PC-3 (cell line): ENCODE results near the gene PDZD7. TPM values are rescaled to one million over a fixed set of nuclear protein-coding genes. Genes with fewer than 3 reads are reported as not detected.

Source experiments
- ATAC-seq: fragments of 200-7000 bp; cut with Tn5 transposase; 2 replicates; pipeline ENCODE4 v1.9.1; 2020; ENCODE audit warnings: mild to moderate bottlenecking, moderate library complexity
- BruUV-seq: library from RNA; stranded (reverse); fragments of 400-500 nt; replicated peaks from 2 replicates; lab custom pipeline; 2021; lab: Mats Ljungman, UMichigan
- CTCF ChIA-PET: fragments of 300-600 bp; sonication (Branson Sonifier 250); formaldehyde crosslinking; loops from one replicate; lab custom pipeline; 2022; ENCODE audit warnings: antibody characterized with exemption; lab: Charles Lee
- POLR2A ChIA-PET: fragments of 300-600 bp; sonication (Branson Sonifier 250); formaldehyde crosslinking; loops from one replicate; lab custom pipeline; 2022; ENCODE audit warnings: antibody characterized with exemption; ENCODE audit not compliant: unreplicated experiment; lab: Charles Lee
- DNase-seq: peaks from one replicate; pipeline ENCODE4 v3.0.0-alpha.2; 2015
- H2AFZ ChIP-seq: fragments of 300-600 bp; sonication (generic); 2 replicates; pipeline ENCODE4 v1.6.0; 2016; ENCODE audit warnings: antibody characterized with exemption, low read length
- H3F3A ChIP-seq: fragments of 300-600 bp; sonication (generic); one replicate; pipeline ENCODE4 v1.6.0; 2017; ENCODE audit warnings: antibody characterized with exemption, low read length, control low read depth, mild to moderate bottlenecking; ENCODE audit not compliant: unreplicated experiment
- H3K27ac ChIP-seq: fragments of 300-600 bp; sonication (generic); 2 replicates; pipeline ENCODE4 v1.5.1; 2016; ENCODE audit warnings: mild to moderate bottlenecking, low read length
- H3K27me3 ChIP-seq: fragments of 300-600 bp; sonication (generic); 2 replicates; pipeline ENCODE4 v1.6.1; 2016; ENCODE audit warnings: low read length, mixed read lengths
- H3K36me3 ChIP-seq: fragments of 300-600 bp; sonication (generic); 2 replicates; pipeline ENCODE4 v1.6.1; 2016; ENCODE audit warnings: low read depth, mixed run types, low read length, mixed read lengths
- H3K4me1 ChIP-seq: fragments of 300-600 bp; sonication (generic); 2 replicates; pipeline ENCODE4 v1.5.1; 2016; ENCODE audit warnings: low read length; ENCODE audit not compliant: insufficient read depth
- H3K4me2 ChIP-seq: fragments of 300-600 bp; sonication (generic); 2 replicates; pipeline ENCODE4 v1.6.0; 2016; ENCODE audit warnings: low read length
- H3K4me3 ChIP-seq: fragments of 300-600 bp; sonication (generic); 2 replicates; pipeline ENCODE4 v1.5.1; 2016; ENCODE audit warnings: mild to moderate bottlenecking, low read length, mixed read lengths
- H3K79me2 ChIP-seq: fragments of 300-600 bp; sonication (generic); 2 replicates; pipeline ENCODE4 v1.6.1; 2017; ENCODE audit warnings: low read length, mixed read lengths
- H3K9ac ChIP-seq: fragments of 300-600 bp; sonication (generic); 2 replicates; pipeline ENCODE4 v1.6.0; 2016; ENCODE audit warnings: mild to moderate bottlenecking, low read length
- H3K9me2 ChIP-seq: fragments of 300-600 bp; sonication (generic); replicated peaks from 2 replicates; pipeline ENCODE4 v1.6.1; 2016; ENCODE audit warnings: mixed run types, low read length, mixed read lengths
- H3K9me3 ChIP-seq: fragments of 300-600 bp; sonication (generic); 2 replicates; pipeline ENCODE4 v1.6.1; 2016; ENCODE audit warnings: low read length, mixed read lengths
- H4K20me1 ChIP-seq: fragments of 300-600 bp; sonication (generic); 2 replicates; pipeline ENCODE4 v1.6.1; 2016; ENCODE audit warnings: low read length, mixed read lengths
- EZH2 ChIP-seq: fragments of 300-600 bp; sonication (generic); IDR thresholded peaks from one replicate; pipeline ENCODE4 v1.6.1; 2017; ENCODE audit warnings: antibody characterized with exemption, mild to moderate bottlenecking, low read length; ENCODE audit not compliant: unreplicated experiment
- EZH2phosphoT487 ChIP-seq: fragments of 300-600 bp; sonication (generic); IDR thresholded peaks from 2 replicates; pipeline ENCODE4 v1.6.1; 2018; ENCODE audit warnings: mild to moderate bottlenecking, antibody characterized with exemption, low read length, borderline replicate concordance
- intact Hi-C: fragments of 100-400 bp; cut with micrococcal nuclease; formaldehyde crosslinking; loops from 2 replicates; pipeline ENCODE4 v1.9.0; 2023
- total RNA-seq: library from RNA; depleted of rRNA; stranded (reverse); fragments of >200 nt; gene quantifications from 2 replicates; pipeline ENCODE4 v1.2.3, GENCODE V29; 2014
- TF ChIP-seq, protein P1 (sequence below): fragments of 300-600 bp; sonication (generic); conservative IDR thresholded peaks from 2 replicates; pipeline ENCODE4 v1.5.1; 2017; ENCODE audit warnings: antibody characterized with exemption, low read depth, mild to moderate bottlenecking, low read length

Gene PDZD7
- total RNA-seq, 1 experiment from 2014 or later: 2.8 TPM

DNA sequence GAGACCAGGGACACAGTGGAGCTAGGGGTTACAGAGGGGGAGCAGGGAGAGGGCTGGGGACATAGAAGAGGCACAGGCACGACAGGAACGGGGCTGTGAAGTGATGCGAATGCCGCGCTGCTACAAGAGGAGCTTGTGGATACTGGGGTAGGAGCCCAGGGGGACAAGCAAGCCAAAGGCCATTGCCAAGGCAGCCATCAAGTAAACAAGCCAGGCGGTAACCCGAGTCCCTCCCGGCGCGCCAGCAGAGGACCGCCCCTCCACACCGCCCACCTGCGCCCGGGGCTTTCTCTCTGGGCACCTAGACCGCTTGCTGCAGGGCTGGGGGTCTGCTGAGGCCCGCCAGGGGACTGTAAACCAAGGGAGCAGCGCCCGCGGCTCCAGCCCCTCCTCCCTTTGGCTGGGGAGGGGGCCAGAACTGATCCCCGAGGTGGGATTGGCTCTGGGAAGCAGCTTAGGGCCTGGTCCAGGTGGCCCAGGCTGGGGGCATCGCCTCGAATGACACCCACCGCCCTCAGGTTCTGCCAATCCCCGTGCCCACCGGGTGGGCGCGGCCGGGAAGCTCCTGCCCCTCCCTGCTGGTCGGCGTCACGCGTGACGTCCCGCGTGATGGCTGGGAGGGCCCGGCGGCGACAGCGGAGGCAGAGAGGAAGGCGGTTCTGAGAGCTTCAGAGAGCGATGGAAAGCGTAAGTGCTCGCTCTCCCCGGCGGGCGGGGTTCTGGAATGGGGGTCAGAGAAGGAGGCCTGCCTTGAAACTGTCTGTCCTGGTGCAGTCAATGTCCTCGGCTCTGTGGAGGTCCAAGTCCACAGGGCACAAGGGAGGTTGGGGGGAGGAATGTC lies 1.1 kb upstream of the PDZD7 start:
- H3K27ac ChIP-seq: peak overlapping the region; percentile 95
- no peaks in the 10 kb centered on the region for H3F3A ChIP-seq
- H3K4me3 ChIP-seq: peak overlapping the region; percentile 83
- no peaks in the 10 kb centered on the region for H3K27me3 ChIP-seq
- ATAC-seq (peak; percentile 40), DNase-seq (peak; percentile 48)
- peaks cover 5% of the 10 kb centered on the region; the same call in 1 of the 2 replicates for H3K36me3 ChIP-seq
- ChIA-PET CTCF (interaction anchor here (0.5 kb wide), 1 partner anchor 537 kb away, joined by 3 read pairs; no protein-coding TSS in a partner anchor), POLR2A (interaction anchor here (0.6 to 0.7 kb wide), 2 partner anchors 11 to 1304 kb away, joined by 3 to 6 read pairs; no protein-coding TSS in a partner anchor)
- no peaks in the 10 kb centered on the region for H3K9me2 ChIP-seq
- no peaks in the 10 kb centered on the region for H4K20me1 ChIP-seq
- H3K4me2 ChIP-seq: peak overlapping the region; percentile 96
- BruUV-seq: no TSS peak
- H2AFZ ChIP-seq: peak overlapping the region; percentile 80
- peaks cover 16% of the 10 kb centered on the region for H3K79me2 ChIP-seq
- TF ChIP-seq EZH2: no peak
- TF ChIP-seq, protein P1, sequence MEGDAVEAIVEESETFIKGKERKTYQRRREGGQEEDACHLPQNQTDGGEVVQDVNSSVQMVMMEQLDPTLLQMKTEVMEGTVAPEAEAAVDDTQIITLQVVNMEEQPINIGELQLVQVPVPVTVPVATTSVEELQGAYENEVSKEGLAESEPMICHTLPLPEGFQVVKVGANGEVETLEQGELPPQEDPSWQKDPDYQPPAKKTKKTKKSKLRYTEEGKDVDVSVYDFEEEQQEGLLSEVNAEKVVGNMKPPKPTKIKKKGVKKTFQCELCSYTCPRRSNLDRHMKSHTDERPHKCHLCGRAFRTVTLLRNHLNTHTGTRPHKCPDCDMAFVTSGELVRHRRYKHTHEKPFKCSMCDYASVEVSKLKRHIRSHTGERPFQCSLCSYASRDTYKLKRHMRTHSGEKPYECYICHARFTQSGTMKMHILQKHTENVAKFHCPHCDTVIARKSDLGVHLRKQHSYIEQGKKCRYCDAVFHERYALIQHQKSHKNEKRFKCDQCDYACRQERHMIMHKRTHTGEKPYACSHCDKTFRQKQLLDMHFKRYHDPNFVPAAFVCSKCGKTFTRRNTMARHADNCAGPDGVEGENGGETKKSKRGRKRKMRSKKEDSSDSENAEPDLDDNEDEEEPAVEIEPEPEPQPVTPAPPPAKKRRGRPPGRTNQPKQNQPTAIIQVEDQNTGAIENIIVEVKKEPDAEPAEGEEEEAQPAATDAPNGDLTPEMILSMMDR: no peak
- no peak for TF ChIP-seq EZH2phosphoT487
- H3K9ac ChIP-seq: peak overlapping the region; percentile 85
- H3K4me1 ChIP-seq: peaks cover 8% of the 10 kb centered on the region
- intact Hi-C loops: no loop called here
- no peaks in the 10 kb centered on the region for H3K9me3 ChIP-seq

DNA sequence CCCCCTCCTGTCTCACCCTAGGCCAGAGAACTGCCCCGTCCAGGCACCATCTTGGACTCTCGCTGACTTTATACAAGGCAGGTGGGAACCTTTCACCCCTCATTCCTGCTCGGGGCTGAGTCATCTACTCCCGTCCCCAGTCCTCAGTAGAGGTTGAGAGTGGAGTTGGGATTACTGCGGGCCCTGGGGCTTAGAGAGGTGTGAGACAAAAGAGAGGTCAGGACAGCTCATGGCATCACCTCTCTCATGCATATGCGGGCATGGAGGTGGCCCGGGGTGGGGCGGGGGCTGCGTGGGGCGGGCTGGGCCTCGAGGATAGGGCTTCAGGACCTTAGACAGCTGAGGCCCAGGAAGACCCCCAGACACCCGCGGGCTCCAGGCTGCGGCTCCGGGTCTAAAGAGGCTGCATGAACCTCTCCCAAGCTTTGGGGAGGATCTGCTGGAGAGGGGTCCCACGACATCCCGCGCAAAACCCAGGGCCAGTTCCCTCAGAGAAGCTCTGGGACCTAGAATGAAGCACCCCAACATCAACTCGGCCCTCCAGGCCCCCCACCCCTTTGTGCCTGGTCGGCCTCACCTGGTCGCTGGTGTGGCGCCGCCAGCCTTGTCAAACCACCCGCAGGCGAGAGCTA lies 317 bp downstream of the PDZD7 start:
- no peaks in the 10 kb centered on the region for H3K9me2 ChIP-seq
- intact Hi-C loops: no loop called here
- ATAC-seq: no peak
- no peaks in the 10 kb centered on the region; the same call in 1 of the 2 replicates for H3K36me3 ChIP-seq
- peaks cover 8% of the 10 kb centered on the region for H3K4me1 ChIP-seq
- CTCF ChIA-PET: interaction anchor here (1.0 to 1.2 kb wide), 2 partner anchors 21 to 48 kb away, joined by 3 read pairs; no protein-coding TSS in a partner anchor
- POLR2A ChIA-PET: interaction anchor here (1.0 kb wide), 1 partner anchor 15 kb away, joined by 13 read pairs; no protein-coding TSS in a partner anchor
- H3K9me3 ChIP-seq: no peaks in the 10 kb centered on the region
- TF ChIP-seq, protein P1: no peak
- TF ChIP-seq EZH2 (no peak), EZH2phosphoT487 (no peak)
- no peaks in the 10 kb centered on the region for H3K27me3 ChIP-seq
- H2AFZ ChIP-seq: no peak overlapping the region; the same call in 1 of the 2 replicates
- no TSS peak for BruUV-seq
- no peak overlapping the region for H3K9ac ChIP-seq
- peak overlapping the region; percentile 96 for H3K4me2 ChIP-seq
- DNase-seq: peak; percentile 25
- peaks cover 16% of the 10 kb centered on the region for H3K79me2 ChIP-seq
- no peaks in the 10 kb centered on the region for H4K20me1 ChIP-seq
- no peaks in the 10 kb centered on the region for H3F3A ChIP-seq
- no peak overlapping the region for H3K27ac ChIP-seq
- peak overlapping the region; percentile 83 for H3K4me3 ChIP-seq
